HG02884 (cell line): ENCODE measurements around the gene FRAT1.
"Not testable (repeated sequence)": the region's sequence is repeated elsewhere in the genome, so short reads cannot be mapped to it uniquely, and the experiment has no call there.

Experiments
- ATAC-seq: cut with Tn5 transposase; IDR thresholded peaks from one replicate; pipeline ENCODE4 v1.9.1; 2021; ENCODE audit warnings: mild to moderate bottlenecking, moderate library complexity; ENCODE audit not compliant: unreplicated experiment

The FRAT1 gene

DNA sequence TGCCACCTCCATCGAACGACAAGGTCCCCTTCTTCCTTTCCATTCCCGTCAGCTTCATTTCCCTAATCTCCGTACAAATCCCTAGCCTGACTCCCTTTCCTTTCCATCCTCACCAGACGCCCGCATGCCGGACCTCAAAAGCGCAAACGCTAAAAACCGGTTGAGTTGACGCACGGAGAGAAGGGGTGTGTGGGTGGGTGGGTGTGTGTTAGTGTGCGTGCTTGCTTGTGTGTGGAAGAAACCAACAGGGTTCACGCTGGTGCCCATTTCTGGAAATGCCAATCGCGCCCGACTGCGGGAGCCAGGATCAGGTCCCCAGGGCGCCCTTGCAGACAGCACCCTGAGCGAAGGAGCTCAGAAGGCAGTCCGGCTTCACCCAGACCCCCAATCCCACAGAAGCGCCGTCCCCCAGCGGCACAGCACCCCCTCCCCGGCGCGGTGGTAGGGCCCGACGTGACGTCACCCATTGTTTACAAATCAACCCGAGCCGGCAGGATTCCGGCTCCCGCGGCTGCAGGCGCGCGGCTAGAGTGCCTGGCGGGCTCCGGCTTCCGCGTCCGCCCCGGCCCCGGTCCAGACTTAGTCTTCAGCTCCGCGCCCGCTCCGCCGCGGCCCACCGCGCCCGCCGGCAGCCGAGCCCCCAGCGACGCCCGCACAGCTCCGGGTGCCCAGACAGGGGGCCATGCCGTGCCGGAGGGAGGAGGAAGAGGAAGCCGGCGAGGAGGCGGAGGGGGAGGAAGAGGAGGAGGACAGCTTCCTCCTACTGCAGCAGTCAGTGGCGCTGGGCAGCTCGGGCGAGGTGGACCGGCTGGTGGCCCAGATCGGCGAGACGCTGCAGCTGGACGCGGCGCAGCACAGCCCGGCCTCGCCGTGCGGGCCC lies at the start of gene FRAT1:
Gene FRAT1, plus strand, starts transcription at position 500 of the 880 bp plus-strand sequence. Its CDS starts 183 bp downstream, at position 683.
- peak; percentile 63 for ATAC-seq

GRCh38 chr10:97270523-97271154 lies 48.4 kb upstream of the FRAT1 start:
- ATAC-seq = no peak

GRCh38 chr10:97273700-97274099 lies 45.4 kb upstream of the FRAT1 start:
- ATAC-seq = no peak

DNA sequence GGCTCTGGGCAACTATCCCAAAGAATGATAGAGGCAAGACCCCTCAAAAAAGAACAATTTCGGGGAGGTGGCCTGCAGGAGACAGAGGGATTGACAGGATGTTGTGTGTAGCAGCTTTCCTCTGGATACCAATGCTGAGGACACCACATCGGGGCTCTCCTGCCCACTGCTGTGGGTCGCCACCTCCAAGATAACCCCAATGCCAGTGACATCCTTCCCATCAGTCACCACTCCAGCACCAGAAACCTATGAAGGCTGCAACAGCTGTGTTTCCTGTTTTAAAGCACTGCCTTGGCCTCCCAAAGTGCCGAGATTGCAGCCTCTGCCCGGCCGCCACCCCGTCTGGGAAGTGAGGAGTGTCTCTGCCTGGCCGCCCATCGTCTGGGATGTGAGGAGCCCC lies 44.2 kb upstream of the FRAT1 start:
- no peak for ATAC-seq

DNA sequence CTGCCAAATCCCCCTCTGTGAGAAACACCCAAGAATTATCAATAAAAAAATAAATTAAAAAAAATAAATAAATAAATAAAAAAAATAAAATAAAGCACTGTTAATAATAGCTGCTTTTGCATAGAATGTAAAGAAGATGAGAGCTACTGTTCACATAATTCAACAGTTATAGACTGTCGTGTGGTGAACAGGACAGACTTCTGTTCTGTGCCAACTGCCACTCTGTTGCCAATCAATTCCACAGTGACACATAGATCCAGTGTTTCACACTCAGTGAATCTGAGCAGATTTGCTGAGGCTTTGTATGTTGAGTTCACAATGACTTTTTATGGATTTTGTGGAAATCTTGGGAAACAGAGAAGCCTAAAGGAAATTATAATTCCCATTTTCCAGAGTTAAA lies 41.5 kb upstream of the FRAT1 start:
- ATAC-seq = no peak

DNA sequence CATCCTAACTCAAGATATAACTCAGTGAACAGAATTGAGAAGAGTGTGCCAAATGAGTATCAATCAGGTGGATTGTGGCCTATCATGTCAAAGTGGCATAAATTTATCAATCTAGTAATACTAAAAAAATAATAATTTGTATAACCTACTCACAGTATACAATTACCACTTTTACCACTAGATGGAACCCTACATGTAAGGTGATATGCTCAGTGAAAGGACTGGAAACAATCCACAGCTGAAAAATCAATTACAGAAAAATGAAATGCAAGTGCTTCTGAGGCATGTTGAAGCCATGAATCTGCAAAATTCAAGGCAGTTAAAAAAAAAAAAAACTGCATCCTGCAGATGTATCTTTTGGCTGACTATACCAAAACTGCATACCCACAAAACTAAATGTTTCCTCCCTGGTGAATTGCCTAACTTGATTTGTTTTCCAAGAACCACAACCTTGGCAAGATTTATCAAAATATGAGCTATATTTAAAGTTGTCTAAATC lies 40.5 kb upstream of the FRAT1 start:
- ATAC-seq = no peak

GRCh38 chr10:97279121-97279815 lies 39.8 kb upstream of the FRAT1 start:
- no peak for ATAC-seq

GRCh38 chr10:97280783-97281182 lies 38.3 kb upstream of the FRAT1 start:
- no peak for ATAC-seq

DNA sequence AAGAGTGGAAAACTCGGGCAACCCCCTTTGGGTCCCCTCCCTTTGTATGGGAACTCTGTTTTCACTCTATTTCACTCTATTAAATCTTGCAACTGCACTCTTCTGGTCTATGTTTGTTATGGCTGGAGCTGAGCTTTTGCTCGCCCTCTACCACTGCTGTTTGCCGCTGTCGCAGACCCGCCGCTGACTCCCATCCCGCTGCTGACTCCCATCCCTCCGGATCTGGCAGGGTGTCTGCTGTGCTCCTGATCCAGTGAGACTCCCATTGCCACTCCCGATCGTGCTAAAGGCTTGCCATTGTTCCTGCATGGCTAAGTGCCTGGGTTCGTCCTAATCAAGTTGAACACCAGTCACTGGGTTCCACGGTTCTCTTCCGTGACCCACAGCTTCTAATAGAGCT lies 29.0 kb upstream of the FRAT1 start:
- not testable (repeated sequence) for ATAC-seq

DNA sequence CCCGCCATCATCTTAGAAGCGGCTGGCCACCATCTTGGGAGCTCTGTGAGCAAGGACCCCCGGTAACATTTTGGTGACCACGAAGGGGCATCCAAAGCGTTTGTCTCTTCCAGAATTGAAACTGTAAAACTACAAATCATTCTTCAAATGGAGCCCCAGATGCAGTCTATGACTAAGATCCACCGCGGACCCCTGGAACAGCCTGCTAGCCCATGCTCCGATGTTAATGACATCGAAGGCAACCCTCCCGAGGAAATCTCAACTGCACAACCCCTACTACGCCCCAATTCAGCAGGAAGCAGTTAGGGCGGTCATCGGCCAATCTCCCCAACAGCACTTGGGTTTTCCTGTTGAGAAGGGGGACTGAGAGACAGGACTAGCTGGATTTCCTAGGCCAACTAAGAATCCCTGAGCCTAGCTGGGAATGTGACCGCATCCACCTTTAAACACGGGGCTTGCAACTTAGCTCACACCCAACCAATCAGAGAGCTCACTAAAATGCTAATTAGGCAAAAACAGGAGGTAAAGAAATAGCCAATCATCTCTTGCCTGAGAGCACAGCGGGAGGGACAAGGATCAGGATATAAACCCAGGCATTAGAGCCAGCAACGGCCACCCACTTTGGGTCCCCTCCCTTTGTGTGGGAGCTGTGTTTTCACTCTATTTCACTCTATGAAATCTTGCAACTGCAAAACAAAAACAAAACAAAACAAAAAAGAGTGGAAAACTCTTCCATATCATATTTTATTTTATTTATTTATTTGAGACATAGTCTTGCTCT lies 28.3 kb upstream of the FRAT1 start:
- not testable (repeated sequence) for ATAC-seq

DNA sequence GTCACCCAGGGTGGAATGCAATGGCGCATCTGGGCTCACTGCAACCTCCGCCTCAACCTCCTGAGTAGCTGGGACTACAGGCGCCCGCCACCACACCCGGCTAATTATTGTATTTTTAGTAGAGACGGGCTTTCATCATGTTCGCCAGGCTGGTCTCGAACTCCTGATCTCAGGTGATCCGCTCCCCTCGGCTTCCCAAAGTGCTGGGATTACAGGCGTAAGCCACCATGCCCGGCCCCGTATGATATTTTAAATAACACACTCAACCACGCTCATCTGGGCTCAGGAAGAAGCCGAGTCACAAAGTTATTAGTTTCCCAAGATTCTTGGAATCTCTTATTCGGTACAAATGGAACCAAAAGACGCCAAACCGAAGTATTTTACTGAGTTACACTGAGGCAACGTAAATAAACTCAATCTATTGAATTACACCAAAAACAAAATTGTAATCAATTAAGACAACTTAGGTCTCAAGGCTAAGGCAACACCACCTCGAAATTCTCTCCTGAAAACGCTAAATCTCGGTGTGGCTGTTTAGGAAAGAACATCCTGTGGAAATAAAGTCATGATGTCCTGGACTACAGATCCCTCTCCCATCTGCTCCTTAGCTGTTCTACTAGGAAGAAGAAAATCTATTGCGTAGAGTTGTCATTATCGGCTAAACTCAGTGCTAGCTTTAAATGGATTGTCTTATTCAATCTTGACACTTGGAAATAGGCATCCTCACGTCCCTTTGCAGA lies 27.5 kb upstream of the FRAT1 start:
- no peak for ATAC-seq

DNA sequence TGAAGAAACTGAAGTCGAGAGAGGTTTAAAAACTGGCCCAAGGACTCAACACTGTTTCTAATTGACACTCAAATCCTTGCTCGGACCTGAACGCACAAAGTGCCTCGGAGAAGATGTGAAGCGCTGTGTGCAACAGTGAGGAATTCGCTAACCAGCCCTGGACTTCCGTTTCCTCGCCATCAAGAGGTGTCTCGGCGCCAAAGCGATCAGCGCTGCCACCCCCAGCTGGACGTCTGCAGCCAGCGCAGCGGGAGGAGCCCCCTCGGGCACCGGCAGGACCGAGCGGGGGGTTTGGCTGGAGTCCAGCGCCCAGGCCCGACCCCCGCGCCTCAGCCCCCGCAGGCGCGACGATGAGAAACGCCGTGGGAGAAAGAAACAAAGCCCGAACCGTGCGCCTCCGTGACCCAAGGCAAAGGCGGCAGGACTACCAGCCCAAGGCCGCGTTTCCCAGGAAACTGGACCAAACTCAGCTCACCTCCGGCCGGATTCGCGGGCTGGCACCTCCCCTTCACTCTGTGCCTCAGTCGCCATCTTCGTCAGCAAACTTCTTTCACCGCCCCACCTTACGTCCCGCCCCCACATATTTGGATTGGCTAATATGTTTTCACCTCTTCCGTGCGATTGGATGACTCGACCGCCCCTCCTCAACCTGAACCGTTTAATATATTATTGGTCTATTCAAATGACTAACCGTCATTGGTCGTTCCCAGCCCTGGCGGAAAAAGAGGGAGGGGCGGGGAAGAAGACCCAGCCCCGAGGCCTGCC lies 26.8 kb upstream of the FRAT1 start, which contains the start of gene ARHGAP19:
Gene ARHGAP19, minus strand, starts transcription at position 541 of the 765 bp plus-strand sequence. Its CDS starts 10 bp downstream, at position 531.
- peak; percentile 97 for ATAC-seq

- no peak for ATAC-seq
Observed at GRCh38 chr10:97292862-97293198, 26.2 kb upstream of the FRAT1 start.

- no peak for ATAC-seq
Observed at GRCh38 chr10:97297556-97298222, 21.4 kb upstream of the FRAT1 start.

GRCh38 chr10:97298223-97298571 lies 20.9 kb upstream of the FRAT1 start:
- no peak for ATAC-seq

DNA sequence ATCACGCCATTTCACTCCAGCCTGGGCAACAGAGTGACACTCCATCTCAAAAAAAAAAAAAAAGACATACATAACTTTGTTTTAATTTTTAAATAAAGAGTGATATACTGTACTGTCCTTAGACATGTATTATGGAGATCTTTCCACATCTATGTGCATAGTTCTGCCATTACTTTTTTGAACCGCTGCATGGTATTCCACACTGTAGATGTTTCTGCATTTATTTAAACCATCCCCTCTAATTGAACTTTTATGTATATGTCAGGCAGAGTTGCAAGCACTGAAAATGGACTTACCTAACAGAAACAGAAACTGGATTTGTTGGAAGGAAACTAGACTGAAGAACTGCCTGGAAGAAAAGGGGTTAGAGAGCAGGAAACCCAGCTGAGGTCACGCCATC lies 18.1 kb upstream of the FRAT1 start:
- ATAC-seq = no peak

GRCh38 chr10:97302088-97302791 lies 16.8 kb upstream of the FRAT1 start:
- ATAC-seq = no peak

- no peak for ATAC-seq
Observed at GRCh38 chr10:97307441-97307840, 11.6 kb upstream of the FRAT1 start.
